Activated naive CD4-positive, alpha-beta T cell treated with anti-CD3 and anti-CD28 coated beads, Interleukin-2, amount 50 U/mL, for 24 hours (primary cell): ENCODE results near the gene CD7.
A peak's percentile ranks its signal among the peaks of the same experiment; 100 is the strongest.

Source experiments
- H3K27ac Mint-ChIP-seq: one replicate; pipeline ENCODE4 v1.8.0; 2021; ENCODE audit warnings: mild to moderate bottlenecking, mixed read lengths
- H3K27me3 Mint-ChIP-seq: one replicate; pipeline ENCODE4 v1.8.0; 2021; ENCODE audit warnings: mixed read lengths
- H3K36me3 Mint-ChIP-seq: one replicate; pipeline ENCODE4 v1.8.0; 2021; ENCODE audit warnings: mixed read lengths
- H3K4me1 Mint-ChIP-seq: one replicate; pipeline ENCODE4 v1.8.0; 2021; ENCODE audit warnings: mixed read lengths
- H3K4me3 Mint-ChIP-seq: one replicate; pipeline ENCODE4 v1.8.0; 2021; ENCODE audit warnings: mild to moderate bottlenecking, mixed read lengths
- H3K9me3 Mint-ChIP-seq: one replicate; pipeline ENCODE4 v1.8.0; 2021; ENCODE audit warnings: mixed read lengths

CD7 gene

GRCh38 chr17:82300707-82301270 lies 16.6 kb downstream of the CD7 start:
- H3K27me3 Mint-ChIP-seq: no peaks in the 10 kb centered on the region

GRCh38 chr17:82300228-82300627 lies 17.2 kb downstream of the CD7 start:
- Mint-ChIP-seq H3K9me3 (no peaks in the 10 kb centered on the region), H3K4me1 (peaks cover 78% of the 10 kb centered on the region), H3K27ac (peak overlapping the region; percentile 100), H3K4me3 (peak overlapping the region; percentile 98), H3K36me3 (no peaks in the 10 kb centered on the region), H3K27me3 (no peaks in the 10 kb centered on the region)

More at GRCh38 chr17:82300707-82301270, 16.6 kb downstream of the CD7 start:
- H3K4me1 Mint-ChIP-seq: peaks cover 79% of the 10 kb centered on the region
- H3K27ac Mint-ChIP-seq: peak overlapping the region; percentile 100
- H3K4me3 Mint-ChIP-seq: peak overlapping the region; percentile 98
- no peaks in the 10 kb centered on the region for H3K36me3 Mint-ChIP-seq
- H3K9me3 Mint-ChIP-seq: no peaks in the 10 kb centered on the region

- Mint-ChIP-seq H3K27ac (peak overlapping the region; percentile 100), H3K4me1 (peaks cover 77% of the 10 kb centered on the region), H3K9me3 (no peaks in the 10 kb centered on the region), H3K4me3 (peak overlapping the region; percentile 98), H3K27me3 (no peaks in the 10 kb centered on the region), H3K36me3 (no peaks in the 10 kb centered on the region)
These were observed 18.0 kb downstream of the CD7 start for GRCh38 chr17:82299452-82299851.

GRCh38 chr17:82298538-82299421 lies 18.6 kb downstream of the CD7 start:
- H3K27ac Mint-ChIP-seq: peak overlapping the region; percentile 100
- H3K36me3 Mint-ChIP-seq: no peaks in the 10 kb centered on the region
- peak overlapping the region; percentile 98 for H3K4me3 Mint-ChIP-seq
- H3K27me3 Mint-ChIP-seq: no peaks in the 10 kb centered on the region
- H3K9me3 Mint-ChIP-seq: no peaks in the 10 kb centered on the region
- H3K4me1 Mint-ChIP-seq: peaks cover 82% of the 10 kb centered on the region

GRCh38 chr17:82297714-82298537 lies 19.5 kb downstream of the CD7 start:
- Mint-ChIP-seq H3K27me3 (no peaks in the 10 kb centered on the region), H3K9me3 (no peaks in the 10 kb centered on the region), H3K27ac (peak overlapping the region; percentile 100), H3K4me3 (peak overlapping the region; percentile 98), H3K4me1 (peaks cover 77% of the 10 kb centered on the region), H3K36me3 (no peaks in the 10 kb centered on the region)

- Mint-ChIP-seq H3K9me3 (no peaks in the 10 kb centered on the region), H3K36me3 (no peaks in the 10 kb centered on the region), H3K4me3 (peak overlapping the region; percentile 98), H3K4me1 (peaks cover 73% of the 10 kb centered on the region), H3K27me3 (no peaks in the 10 kb centered on the region), H3K27ac (peak overlapping the region; percentile 100)
These were observed 20.1 kb downstream of the CD7 start for GRCh38 chr17:82297280-82297713.

GRCh38 chr17:82296511-82297279 lies 20.7 kb downstream of the CD7 start:
- peak overlapping the region; percentile 100 for H3K27ac Mint-ChIP-seq
- H3K27me3 Mint-ChIP-seq: no peaks in the 10 kb centered on the region
- no peaks in the 10 kb centered on the region for H3K9me3 Mint-ChIP-seq
- H3K36me3 Mint-ChIP-seq: no peaks in the 10 kb centered on the region
- peak overlapping the region; percentile 98 for H3K4me3 Mint-ChIP-seq
- peaks cover 69% of the 10 kb centered on the region for H3K4me1 Mint-ChIP-seq

GRCh38 chr17:82295472-82295814 lies 22.0 kb downstream of the CD7 start:
- Mint-ChIP-seq H3K27me3 (no peaks in the 10 kb centered on the region), H3K36me3 (no peaks in the 10 kb centered on the region), H3K4me1 (peaks cover 64% of the 10 kb centered on the region), H3K4me3 (peak overlapping the region; percentile 6), H3K27ac (peak overlapping the region; percentile 42), H3K9me3 (no peaks in the 10 kb centered on the region)

GRCh38 chr17:82294064-82294773 lies 23.2 kb downstream of the CD7 start:
- H3K4me1 Mint-ChIP-seq: peaks cover 52% of the 10 kb centered on the region
- peak overlapping the region; percentile 82 for H3K4me3 Mint-ChIP-seq
- no peaks in the 10 kb centered on the region for H3K36me3 Mint-ChIP-seq

GRCh38 chr17:82292251-82293154 lies 24.9 kb downstream of the CD7 start:
- Mint-ChIP-seq H3K4me3 (peak overlapping the region; percentile 92), H3K27me3 (no peaks in the 10 kb centered on the region), H3K27ac (peak overlapping the region; percentile 94), H3K4me1 (peaks cover 44% of the 10 kb centered on the region), H3K36me3 (no peaks in the 10 kb centered on the region), H3K9me3 (no peaks in the 10 kb centered on the region)

More at GRCh38 chr17:82294064-82294773, 23.2 kb downstream of the CD7 start:
- no peaks in the 10 kb centered on the region for H3K27me3 Mint-ChIP-seq
- H3K27ac Mint-ChIP-seq: peak overlapping the region; percentile 90
- H3K9me3 Mint-ChIP-seq: no peaks in the 10 kb centered on the region

- H3K27me3 Mint-ChIP-seq: no peaks in the 10 kb centered on the region
- peak overlapping the region; percentile 77 for H3K4me3 Mint-ChIP-seq
- H3K36me3 Mint-ChIP-seq: no peaks in the 10 kb centered on the region
- peaks cover 36% of the 10 kb centered on the region for H3K4me1 Mint-ChIP-seq
- H3K27ac Mint-ChIP-seq: peak overlapping the region; percentile 77
- H3K9me3 Mint-ChIP-seq: no peaks in the 10 kb centered on the region
These were observed 25.7 kb downstream of the CD7 start for GRCh38 chr17:82291582-82292250.

- H3K4me1 Mint-ChIP-seq: peaks cover 10% of the 10 kb centered on the region
- no peaks in the 10 kb centered on the region for H3K9me3 Mint-ChIP-seq
- no peaks in the 10 kb centered on the region for H3K36me3 Mint-ChIP-seq
- peak overlapping the region; percentile 79 for H3K27ac Mint-ChIP-seq
- H3K4me3 Mint-ChIP-seq: peak overlapping the region; percentile 19
- no peaks in the 10 kb centered on the region for H3K27me3 Mint-ChIP-seq
These were observed 29.3 kb downstream of the CD7 start for GRCh38 chr17:82287868-82288801.
